ENCODE results near the gene INSIG2. TPM values are rescaled to one million over a fixed set of nuclear protein-coding genes. Genes with fewer than 3 reads are reported as not detected.

INSIG2 gene
- total and polyA plus RNA-seq, 2 experiments from 2014 or later = 8.1 to 15.1 TPM

- peaks cover 2% of the 10 kb centered on the region for H3K27me3 Mint-ChIP-seq (ENCODE audit: insufficient read depth, low read depth, poor library complexity)
- H3K4me2 ChIP-seq = no peak overlapping the region
- no peak overlapping the region for H3K4me3 Mint-ChIP-seq
Observed at GRCh38 chr2:118061135-118061955, 26.9 kb upstream of the INSIG2 start.

DNA sequence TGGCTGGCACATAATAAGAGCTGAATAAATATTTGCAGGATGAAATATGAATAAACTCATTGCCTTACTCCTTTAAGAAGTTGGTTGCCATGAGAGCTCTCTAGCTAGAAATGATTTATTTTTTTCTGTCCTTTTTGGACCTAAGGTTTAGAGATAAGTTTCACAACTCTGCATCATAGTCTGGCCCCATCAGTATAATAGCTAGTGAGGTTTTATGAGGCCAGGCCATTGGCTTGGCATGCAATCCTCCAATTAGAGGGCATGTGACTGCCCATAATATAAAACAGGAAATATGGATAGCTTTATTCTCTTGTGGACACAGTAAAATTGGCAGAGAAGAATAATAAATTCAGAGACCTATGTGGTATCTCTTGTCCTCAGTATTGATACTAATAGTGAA lies 26.2 kb upstream of the INSIG2 start:
- no peaks in the 10 kb centered on the region for H3K36me3 Mint-ChIP-seq (ENCODE audit: low read depth)
- Histone ChIP-seq H4K20me1 (replicated peaks; ENCODE audit: insufficient read depth) (no peaks in the 10 kb centered on the region), H3F3A (replicated peaks; ENCODE audit: low read depth) (no peaks in the 10 kb centered on the region), H3K4me1 (ENCODE audit: insufficient read depth) (no peaks in the 10 kb centered on the region), H3K4me3 (no peak overlapping the region), H3K27me3 (ENCODE audit: insufficient read depth) (no peaks in the 10 kb centered on the region), H3K36me3 (ENCODE audit: insufficient read depth) (no peaks in the 10 kb centered on the region), H3K9me2 (ENCODE audit: insufficient read depth) (no peaks in the 10 kb centered on the region), H2AFZ (no peak overlapping the region), H3K27ac (ENCODE audit: low read depth) (no peak overlapping the region), H3K4me2 (no peak overlapping the region), H3K79me2 (replicated peaks; ENCODE audit: insufficient read depth) (no peaks in the 10 kb centered on the region)
- no peaks in the 10 kb centered on the region for H3K9me3 Mint-ChIP-seq
- H3K4me1 Mint-ChIP-seq = no peaks in the 10 kb centered on the region; the same call in 2 of the 3 replicates
- H3K27me3 Mint-ChIP-seq (ENCODE audit: insufficient read depth, low read depth, poor library complexity) = peaks cover 2% of the 10 kb centered on the region
- ATAC-seq (no peak), DNase-seq (ENCODE audit: low spot score) (no peak)
- H3K4me3 Mint-ChIP-seq = no peak overlapping the region
- H3K27ac Mint-ChIP-seq = no peak overlapping the region
- TF ChIP-seq ZNF331 (CRISPR knock-in tag; IDR thresholded peaks at IDR 0.05; ENCODE audit: low read depth) (no peak), CREB1 (CRISPR knock-in tag; IDR thresholded peaks at IDR 0.05; ENCODE audit: low read depth) (no peak)

More at GRCh38 chr2:118061135-118061955, 26.9 kb upstream of the INSIG2 start:
- no peak overlapping the region for H3K27ac ChIP-seq (ENCODE audit: low read depth)
- H3K9me2 ChIP-seq (ENCODE audit: insufficient read depth) = no peaks in the 10 kb centered on the region
- H3K4me1 ChIP-seq (ENCODE audit: insufficient read depth) = no peaks in the 10 kb centered on the region
- Mint-ChIP-seq H3K27ac (no peak overlapping the region), H3K36me3 (ENCODE audit: low read depth) (no peaks in the 10 kb centered on the region), H3K9me3 (no peaks in the 10 kb centered on the region), H3K4me1 (no peaks in the 10 kb centered on the region; the same call in 2 of the 3 replicates)
- TF ChIP-seq POLR2AphosphoS5 (IDR thresholded peaks at IDR 0.05; ENCODE audit: low read depth) (no peak), EZH2 (IDR thresholded peaks at IDR 0.05; ENCODE audit: low read depth, unreplicated experiment) (no peak), ZNF114 (CRISPR knock-in tag; IDR thresholded peaks at IDR 0.05) (no peak), CREB1 (CRISPR knock-in tag; IDR thresholded peaks at IDR 0.05; ENCODE audit: low read depth) (no peak), STAT1 (IDR thresholded peaks at IDR 0.05; ENCODE audit: unreplicated experiment) (no peak), CTCF (conservative IDR thresholded peaks at IDR 0.05; ENCODE audit: low read depth in 2 of 2) (peak; percentile 67 to 73)
- ATAC-seq (peak; percentile 87), DNase-seq (ENCODE audit: low spot score) (peak; percentile 71)
- H3K79me2 ChIP-seq (replicated peaks; ENCODE audit: insufficient read depth) = no peaks in the 10 kb centered on the region
- H2AFZ ChIP-seq = peak overlapping the region; percentile 57; the same call in 1 of the 2 replicates
- H3F3A ChIP-seq (replicated peaks; ENCODE audit: low read depth) = no peaks in the 10 kb centered on the region
- H4K20me1 ChIP-seq (replicated peaks; ENCODE audit: insufficient read depth) = no peaks in the 10 kb centered on the region
- no peak overlapping the region for H3K4me3 ChIP-seq
- H3K27me3 ChIP-seq (ENCODE audit: insufficient read depth) = no peaks in the 10 kb centered on the region
- no peaks in the 10 kb centered on the region for H3K36me3 ChIP-seq (ENCODE audit: insufficient read depth)

DNA sequence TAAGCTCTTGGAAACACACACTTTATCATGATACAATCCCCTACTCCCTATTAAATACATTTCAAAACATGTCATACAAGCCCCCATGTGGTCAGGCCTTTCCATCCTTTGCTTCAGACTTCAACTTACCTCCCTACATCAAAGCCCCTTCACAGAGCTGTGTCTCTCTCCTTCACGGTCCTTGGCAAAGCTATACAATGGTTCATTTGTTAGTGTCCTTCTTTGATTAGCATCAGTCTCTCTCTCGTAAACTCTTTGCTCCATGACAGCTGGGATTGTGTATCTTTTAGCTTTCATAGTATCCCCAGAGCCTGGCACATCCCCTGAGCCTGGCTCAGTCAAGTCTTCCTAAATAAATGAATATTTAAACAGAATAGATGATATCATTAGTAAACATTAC lies 25.6 kb upstream of the INSIG2 start:
- no peak overlapping the region for H3K4me3 Mint-ChIP-seq
- Histone ChIP-seq H3K27ac (ENCODE audit: low read depth) (no peak overlapping the region), H3F3A (replicated peaks; ENCODE audit: low read depth) (no peaks in the 10 kb centered on the region), H3K27me3 (ENCODE audit: insufficient read depth) (no peaks in the 10 kb centered on the region), H3K4me3 (no peak overlapping the region), H4K20me1 (replicated peaks; ENCODE audit: insufficient read depth) (no peaks in the 10 kb centered on the region), H3K36me3 (ENCODE audit: insufficient read depth) (no peaks in the 10 kb centered on the region), H3K4me2 (no peak overlapping the region), H3K9me2 (ENCODE audit: insufficient read depth) (no peaks in the 10 kb centered on the region), H2AFZ (no peak overlapping the region), H3K79me2 (replicated peaks; ENCODE audit: insufficient read depth) (no peaks in the 10 kb centered on the region), H3K4me1 (ENCODE audit: insufficient read depth) (no peaks in the 10 kb centered on the region)
- no peaks in the 10 kb centered on the region for H3K27me3 Mint-ChIP-seq (ENCODE audit: insufficient read depth, low read depth, poor library complexity)
- no peaks in the 10 kb centered on the region for H3K9me3 Mint-ChIP-seq
- DNase-seq (ENCODE audit: low spot score) = no peak
- H3K4me1 Mint-ChIP-seq = no peaks in the 10 kb centered on the region; the same call in 2 of the 3 replicates
- ATAC-seq = no peak
- no peak for TF ChIP-seq JUNB (IDR thresholded peaks at IDR 0.05; ENCODE audit: unreplicated experiment)
- H3K27ac Mint-ChIP-seq = no peak overlapping the region
- no peaks in the 10 kb centered on the region for H3K36me3 Mint-ChIP-seq (ENCODE audit: low read depth)

All from GM23338 (cell line).